H9 (cell line): ENCODE results near the gene MB21D2. TPM values are rescaled to one million over a fixed set of nuclear protein-coding genes. Genes with fewer than 3 reads are reported as not detected.

Experiments
- DNase-seq: peaks from one replicate; pipeline ENCODE4 v3.0.0-alpha.2; 2017
- H2AFZ ChIP-seq: one replicate; pipeline ENCODE4 v1.6.1; 2013; ENCODE audit warnings: mild to moderate bottlenecking, low read length, control low read depth, moderate library complexity
- H2AK5ac ChIP-seq: 2 replicates; pipeline ENCODE4 v1.6.1; 2013; ENCODE audit warnings: low read length, control low read depth, mixed read lengths; ENCODE audit not compliant: insufficient read length
- H2BK120ac ChIP-seq: one replicate; pipeline ENCODE4 v1.6.1; 2013; ENCODE audit warnings: low read depth, mild to moderate bottlenecking, low read length, control low read depth, inconsistent platforms; ENCODE audit not compliant: poor library complexity, severe bottlenecking
- H2BK12ac ChIP-seq: 2 replicates; pipeline ENCODE4 v1.6.1; 2013; ENCODE audit warnings: low read length, control low read depth, mixed read lengths, low read depth; ENCODE audit not compliant: insufficient read length
- H2BK15ac ChIP-seq: 2 replicates; pipeline ENCODE4 v1.6.1; 2013; ENCODE audit warnings: low read depth, low read length, control low read depth
- H2BK20ac ChIP-seq: one replicate; pipeline ENCODE4 v1.6.1; 2013; ENCODE audit warnings: low read depth, mild to moderate bottlenecking, low read length, control low read depth, inconsistent platforms; ENCODE audit not compliant: poor library complexity, severe bottlenecking
- H2BK5ac ChIP-seq: 2 replicates; pipeline ENCODE4 v1.6.1; 2013; ENCODE audit warnings: low read length, control low read depth, mixed read lengths; ENCODE audit not compliant: insufficient read length
- H3K14ac ChIP-seq: 2 replicates; pipeline ENCODE4 v1.6.1; 2013; ENCODE audit warnings: low read length, control low read depth; ENCODE audit not compliant: insufficient read depth
- H3K18ac ChIP-seq: 2 replicates; pipeline ENCODE4 v1.6.1; 2013; ENCODE audit warnings: low read depth, mild to moderate bottlenecking, mixed read lengths, low read length, control low read depth; ENCODE audit not compliant: insufficient read length
- H3K23ac ChIP-seq: 2 replicates; pipeline ENCODE4 v1.6.1; 2013; ENCODE audit warnings: low read length, control low read depth, mixed read lengths, low read depth; ENCODE audit not compliant: insufficient read length
- H3K23me2 ChIP-seq: 2 replicates; pipeline ENCODE4 v1.6.1; 2013; ENCODE audit warnings: low read depth, mild to moderate bottlenecking, mixed read lengths, low read length, control low read depth; ENCODE audit not compliant: insufficient read length, poor library complexity, severe bottlenecking
- H3K27ac ChIP-seq: 2 replicates; pipeline ENCODE4 v1.5.1; 2013; ENCODE audit warnings: low read length, control low read depth, mixed read lengths, low read depth; ENCODE audit not compliant: insufficient read length
- H3K27me3 ChIP-seq: 2 replicates; pipeline ENCODE4 v1.6.1; 2013; ENCODE audit warnings: low read length, control low read depth, inconsistent platforms; ENCODE audit not compliant: insufficient read depth
- H3K4ac ChIP-seq: 2 replicates; pipeline ENCODE4 v1.6.1; 2013; ENCODE audit warnings: low read depth, mild to moderate bottlenecking, control low read depth, inconsistent platforms, low read length, moderate library complexity
- H3K4me1 ChIP-seq: 2 replicates; pipeline ENCODE4 v1.6.1; 2013; ENCODE audit warnings: low read length, control low read depth, inconsistent platforms; ENCODE audit not compliant: insufficient read depth
- H3K4me2 ChIP-seq: 2 replicates; pipeline ENCODE4 v1.6.1; 2013; ENCODE audit warnings: low read length, control low read depth, mixed read lengths; ENCODE audit not compliant: insufficient read length, insufficient read depth
- H3K56ac ChIP-seq: 2 replicates; pipeline ENCODE4 v1.6.1; 2013; ENCODE audit warnings: low read depth, mild to moderate bottlenecking, mixed read lengths, low read length, control low read depth; ENCODE audit not compliant: insufficient read length
- H3K79me1 ChIP-seq: 2 replicates; pipeline ENCODE4 v1.6.1; 2013; ENCODE audit warnings: low read depth, mild to moderate bottlenecking, moderate library complexity, low read length, control low read depth, inconsistent platforms; ENCODE audit not compliant: insufficient read depth, poor library complexity, severe bottlenecking
- H3K79me2 ChIP-seq: 2 replicates; pipeline ENCODE4 v1.6.1; 2013; ENCODE audit warnings: low read length, control low read depth, inconsistent platforms; ENCODE audit not compliant: insufficient read depth
- H3K9ac ChIP-seq: 2 replicates; pipeline ENCODE4 v1.6.1; 2013; ENCODE audit warnings: low read length, control low read depth, mixed read lengths; ENCODE audit not compliant: insufficient read length; ENCODE audit errors: extremely low read depth
- H3K9me3 ChIP-seq: one replicate; pipeline ENCODE4 v1.6.1; 2013; ENCODE audit warnings: low read depth, low read length, inconsistent platforms; ENCODE audit not compliant: control insufficient read depth
- H3T11ph ChIP-seq: one replicate; pipeline ENCODE4 v1.6.1; 2013; ENCODE audit warnings: mild to moderate bottlenecking, low read length, control low read depth, inconsistent platforms
- H4K20me1 ChIP-seq: one replicate; pipeline ENCODE4 v1.6.1; 2013; ENCODE audit not compliant: control insufficient read depth, insufficient read length, insufficient read depth
- H4K5ac ChIP-seq: 2 replicates; pipeline ENCODE4 v1.6.1; 2013; ENCODE audit warnings: low read depth, mild to moderate bottlenecking, mixed read lengths, low read length, control low read depth; ENCODE audit not compliant: insufficient read length
- H4K8ac ChIP-seq: replicated peaks from 2 replicates; pipeline ENCODE4 v1.6.1; 2013; ENCODE audit warnings: low read length, control low read depth, mixed read lengths, low read depth; ENCODE audit not compliant: insufficient read length
- H4K91ac ChIP-seq: 2 replicates; pipeline ENCODE4 v1.6.1; 2013; ENCODE audit warnings: low read depth, mild to moderate bottlenecking, moderate library complexity, mixed read lengths, low read length, control low read depth; ENCODE audit not compliant: insufficient read length
- H3K27ac Mint-ChIP-seq, 3 experiments: 2 replicates in 2 of 3; 3 replicates in 1 of 3; pipeline ENCODE4 v1.8.0; 2020 to 2021; ENCODE audit warnings: mixed read lengths in 3 of 3, mild to moderate bottlenecking in 1 of 3, moderate library complexity in 1 of 3
- H3K27me3 Mint-ChIP-seq: 2 replicates; pipeline ENCODE4 v1.8.0; 2021; ENCODE audit warnings: low read depth, mild to moderate bottlenecking, moderate library complexity, mixed read lengths
- H3K36me3 Mint-ChIP-seq, 3 experiments: 2 replicates in 2 of 3; 3 replicates in 1 of 3; pipeline ENCODE4 v1.8.0; 2020 to 2021; ENCODE audit warnings: low read depth in 3 of 3, mixed read lengths in 3 of 3; ENCODE audit not compliant: insufficient read depth in 1 of 3
- H3K4me1 Mint-ChIP-seq, 2 experiments: 2 replicates each; pipeline ENCODE4 v1.8.0; 2020; ENCODE audit warnings: mixed read lengths in 2 of 2
- H3K4me3 Mint-ChIP-seq, 2 experiments: 2 replicates in 1 of 2; 3 replicates in 1 of 2; pipeline ENCODE4 v1.8.0; 2020 to 2021; ENCODE audit warnings: mild to moderate bottlenecking in 2 of 2, mixed read lengths in 2 of 2, moderate library complexity in 1 of 2
- H3K9me3 Mint-ChIP-seq, 2 experiments: 2 replicates in 1 of 2; 3 replicates in 1 of 2; pipeline ENCODE4 v1.8.0; 2020; ENCODE audit warnings: mild to moderate bottlenecking in 2 of 2, mixed read lengths in 2 of 2, moderate library complexity in 1 of 2
- WGBS: extraction: QIAGEN DNeasy Blood & Tissue Kit; methylation state at CpG from one replicate; pipeline ENCODE4 v1.1.7; 2013; ENCODE audit warnings: missing lambda C conversion rate, low lambda C conversion rate, mixed read lengths; ENCODE audit not compliant: insufficient read length; ENCODE audit errors: extremely low coverage; 5-methylcytosine and 5-hydroxymethylcytosine counted together
- total RNA-seq: library from RNA; stranded (reverse); gene quantifications from 2 replicates; pipeline ENCODE4 v1.2.1, GENCODE V29; 2021
- TF ChIP-seq, protein P1 (sequence below): fragments of 200-600 bp; sonication (generic); conservative IDR thresholded peaks from 3 replicates; pipeline ENCODE4 v1.8.0; 2021; ENCODE audit warnings: antibody characterized with exemption, mild to moderate bottlenecking

The MB21D2 gene
- total RNA-seq, 1 experiment from 2014 or later, result 19.1 TPM

DNA sequence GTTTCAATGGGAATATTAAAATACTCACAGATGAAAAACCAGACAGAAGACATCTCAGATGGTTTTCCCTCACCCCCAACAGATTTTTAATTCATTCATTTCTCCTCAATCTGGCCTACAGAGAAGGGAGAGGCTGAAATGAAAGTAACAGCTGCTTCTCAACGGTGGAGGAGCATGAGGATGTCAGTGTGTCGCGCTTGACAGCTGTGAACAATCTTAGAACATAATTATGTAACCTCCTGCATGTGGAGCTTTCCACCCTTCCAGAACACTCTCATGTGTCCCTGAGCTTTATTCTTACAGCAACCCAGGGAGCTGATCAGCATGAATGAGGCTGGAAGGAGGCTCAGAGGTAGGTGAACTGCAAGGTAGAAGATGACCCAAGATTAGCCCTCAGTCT is 52.7 kb downstream of the MB21D2 start:
- no peak overlapping the region for H2BK5ac ChIP-seq
- peaks cover 14% of the 10 kb centered on the region for H3K4me1 ChIP-seq
- no peaks in the 10 kb centered on the region for H3K9me3 ChIP-seq
- Mint-ChIP-seq H3K4me3 (no peak overlapping the region), H3K36me3 (no peaks in the 10 kb centered on the region; a peak in 2 of 7 replicates), H3K27ac (0 out of 7 replicates have a peak overlapping the region, but pooled peaks of 1 of the 3 experiments have one; percentile 13), H3K9me3 (no peaks in the 10 kb centered on the region), H3K4me1 (peaks cover 40 to 44% of the 10 kb centered on the region in 2 experiments), H3K27me3 (no peaks in the 10 kb centered on the region)
- H3K9ac ChIP-seq, result no peak overlapping the region
- H3K56ac ChIP-seq, result no peak overlapping the region
- H4K8ac ChIP-seq, result no peak overlapping the region
- H4K5ac ChIP-seq, result no peak overlapping the region
- H3T11ph ChIP-seq, result no peak overlapping the region
- DNase-seq, result no peak
- H2AFZ ChIP-seq, result no peak overlapping the region
- no peak overlapping the region for H2BK120ac ChIP-seq
- no peak overlapping the region for H3K4ac ChIP-seq
- no peaks in the 10 kb centered on the region for H3K27me3 ChIP-seq
- peaks cover 2% of the 10 kb centered on the region; the same call in 1 of the 2 replicates for H3K79me2 ChIP-seq
- H3K14ac ChIP-seq, result no peak overlapping the region
- no peak overlapping the region for H3K23ac ChIP-seq
- H4K20me1 ChIP-seq, result no peaks in the 10 kb centered on the region
- no peak overlapping the region for H3K4me2 ChIP-seq
- TF ChIP-seq, protein P1, sequence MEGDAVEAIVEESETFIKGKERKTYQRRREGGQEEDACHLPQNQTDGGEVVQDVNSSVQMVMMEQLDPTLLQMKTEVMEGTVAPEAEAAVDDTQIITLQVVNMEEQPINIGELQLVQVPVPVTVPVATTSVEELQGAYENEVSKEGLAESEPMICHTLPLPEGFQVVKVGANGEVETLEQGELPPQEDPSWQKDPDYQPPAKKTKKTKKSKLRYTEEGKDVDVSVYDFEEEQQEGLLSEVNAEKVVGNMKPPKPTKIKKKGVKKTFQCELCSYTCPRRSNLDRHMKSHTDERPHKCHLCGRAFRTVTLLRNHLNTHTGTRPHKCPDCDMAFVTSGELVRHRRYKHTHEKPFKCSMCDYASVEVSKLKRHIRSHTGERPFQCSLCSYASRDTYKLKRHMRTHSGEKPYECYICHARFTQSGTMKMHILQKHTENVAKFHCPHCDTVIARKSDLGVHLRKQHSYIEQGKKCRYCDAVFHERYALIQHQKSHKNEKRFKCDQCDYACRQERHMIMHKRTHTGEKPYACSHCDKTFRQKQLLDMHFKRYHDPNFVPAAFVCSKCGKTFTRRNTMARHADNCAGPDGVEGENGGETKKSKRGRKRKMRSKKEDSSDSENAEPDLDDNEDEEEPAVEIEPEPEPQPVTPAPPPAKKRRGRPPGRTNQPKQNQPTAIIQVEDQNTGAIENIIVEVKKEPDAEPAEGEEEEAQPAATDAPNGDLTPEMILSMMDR, result no peak
- no peak overlapping the region for H2BK20ac ChIP-seq
- H2BK15ac ChIP-seq, result no peak overlapping the region
- no peaks in the 10 kb centered on the region for H3K23me2 ChIP-seq
- no peak overlapping the region for H2AK5ac ChIP-seq
- no peaks in the 10 kb centered on the region for H3K79me1 ChIP-seq
- no peak overlapping the region for H3K18ac ChIP-seq
- no peak overlapping the region for H2BK12ac ChIP-seq
- H4K91ac ChIP-seq, result no peak overlapping the region
- no CpG with 5 or more reads among the region's 3 CpGs for WGBS
- no peak overlapping the region for H3K27ac ChIP-seq
